MM.1S (cell line): Measurements from ENCODE around the gene CCDC6.
"Not testable (repeated sequence)": the region's sequence is repeated elsewhere in the genome, so short reads cannot be mapped to it uniquely, and the experiment has no call there.

Source experiments
- CTCF ChIP-seq: fragments of 300-600 bp; sonication (generic); IDR thresholded peaks from 2 replicates; pipeline ENCODE4 v1.5.1; 2016; ENCODE audit warnings: antibody characterized with exemption, low read length, mixed read lengths
- EZH2 ChIP-seq: fragments of 300-600 bp; sonication (generic); optimal IDR thresholded peaks from 2 replicates; pipeline ENCODE3; 2017; ENCODE audit warnings: low read depth, mild to moderate bottlenecking, antibody characterized with exemption, low read length, mixed read lengths

GRCh38 chr10:59790080-59790479 lies 116.3 kb downstream of the CCDC6 start:
- not testable (repeated sequence) for TF ChIP-seq CTCF, EZH2
